Panc1 (cell line): ENCODE data around the gene TRIP10.

Source experiments
- CTCF ChIP-seq: fragments of 450-650 bp; IDR thresholded peaks from 2 replicates; pipeline ENCODE4 v1.5.1; 2017; ENCODE audit warnings: mild to moderate bottlenecking
- POLR2AphosphoS5 ChIP-seq: IDR thresholded peaks from 2 replicates; pipeline ENCODE4 v1.6.1; 2012; ENCODE audit warnings: mild to moderate bottlenecking, low read depth, low read length, moderate library complexity
- REST ChIP-seq, 2 experiments: IDR thresholded peaks; 2 replicates each; pipeline ENCODE4 v1.6.1; 2011 to 2012; ENCODE audit warnings: low read depth in 2 of 2, control low read depth in 1 of 2, low read length in 1 of 2, mild to moderate bottlenecking in 1 of 2, moderate library complexity in 1 of 2; ENCODE audit not compliant: insufficient read depth in 1 of 2
- SIN3A ChIP-seq: IDR thresholded peaks from 2 replicates; pipeline ENCODE4 v1.6.1; 2012; ENCODE audit warnings: low read depth, mild to moderate bottlenecking, low read length, moderate library complexity, borderline replicate concordance; ENCODE audit not compliant: insufficient read depth

- TF ChIP-seq CTCF: no peak
- no peak for TF ChIP-seq SIN3A
- no peak for TF ChIP-seq REST (IDR thresholded peaks at IDR 0.05; ENCODE audit: insufficient read depth in 1 of 2, low read depth in 2 of 2, low read length in 1 of 2)
- no peak for TF ChIP-seq POLR2AphosphoS5
Measured at GRCh38 chr19:6794686-6795431, 55.4 kb downstream of the TRIP10 start.
